Measurements from ENCODE around the gene DCTPP1.
A peak's percentile ranks its signal among the peaks of the same experiment; 100 is the strongest.

The DCTPP1 gene

DNA sequence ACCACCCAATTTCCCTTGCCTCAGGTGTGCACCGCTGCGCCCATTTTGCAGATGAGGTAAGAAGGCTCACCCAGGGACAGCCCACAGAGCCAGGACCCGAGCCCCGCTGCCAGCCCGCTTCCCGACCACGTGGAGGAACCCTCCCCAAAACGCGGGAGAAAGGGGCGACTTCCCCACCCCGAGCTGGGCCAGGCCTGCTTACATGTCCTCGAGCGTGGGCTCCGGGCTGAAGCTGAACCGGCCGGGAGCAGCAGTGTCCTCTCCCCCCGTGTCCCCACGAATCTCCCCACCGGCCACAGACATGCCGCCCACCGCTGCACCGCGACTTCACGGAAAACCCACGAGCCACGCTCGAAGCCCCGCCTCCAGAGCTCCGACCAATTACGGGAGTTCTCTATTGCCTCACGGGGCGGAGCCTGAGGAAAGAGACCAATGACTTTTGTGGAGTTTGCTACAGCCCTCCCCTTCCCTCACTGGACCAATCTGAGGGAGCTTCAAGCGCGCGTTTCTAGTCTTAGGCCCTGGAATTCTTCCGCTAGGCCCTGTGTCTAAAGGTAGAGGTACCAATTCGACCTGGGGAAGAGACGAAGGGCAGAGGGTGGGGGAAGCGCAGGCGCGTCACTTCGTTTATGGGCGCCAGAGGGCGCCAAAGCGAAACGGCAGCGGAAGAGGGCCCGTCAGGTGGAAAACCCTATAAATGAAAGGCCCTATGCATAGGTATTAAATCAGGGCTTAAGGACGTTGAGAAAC is at the start of gene DCTPP1 (continued):
- TF ChIP-seq ZNF768 (tag by site-specific recombination; IDR thresholded peaks at IDR 0.05) (no peak), ZNF521 (tag by site-specific recombination; IDR thresholded peaks at IDR 0.05) (no peak), ZNF248 (tag by site-specific recombination; IDR thresholded peaks at IDR 0.05) (no peak), ZNF214 (tag by site-specific recombination; IDR thresholded peaks at IDR 0.05; ENCODE audit: borderline replicate concordance) (no peak), ZNF23 (tag by site-specific recombination; IDR thresholded peaks at IDR 0.05; ENCODE audit: borderline replicate concordance) (no peak), ZNF133 (tag by site-specific recombination; IDR thresholded peaks at IDR 0.05) (no peak), ZNF274 (IDR thresholded peaks at IDR 0.05; ENCODE audit: low read length) (no peak), ZNF274 (tag by site-specific recombination; IDR thresholded peaks at IDR 0.05; ENCODE audit: borderline replicate concordance) (no peak), TCF7L2 (IDR thresholded peaks at IDR 0.05; ENCODE audit: borderline replicate concordance, low read depth, low read length) (no peak), BCL11B (tag by site-specific recombination; IDR thresholded peaks at IDR 0.05; ENCODE audit: low read depth) (peak; percentile 46; the same call in 1 of the 2 replicates), ZNF473 (tag by site-specific recombination; IDR thresholded peaks at IDR 0.05) (no peak), ZNF658 (tag by site-specific recombination; IDR thresholded peaks at IDR 0.05) (no peak), ZNF677 (tag by site-specific recombination; IDR thresholded peaks at IDR 0.05) (no peak), HOXA7 (CRISPR knock-in tag; IDR thresholded peaks at IDR 0.05; ENCODE audit: borderline replicate concordance) (no peak), ZSCAN23 (tag by site-specific recombination; IDR thresholded peaks at IDR 0.05) (0 out of 2 replicates have a peak, but pooled peaks have one; percentile 27)
- TF ChIP-seq, protein P1, sequence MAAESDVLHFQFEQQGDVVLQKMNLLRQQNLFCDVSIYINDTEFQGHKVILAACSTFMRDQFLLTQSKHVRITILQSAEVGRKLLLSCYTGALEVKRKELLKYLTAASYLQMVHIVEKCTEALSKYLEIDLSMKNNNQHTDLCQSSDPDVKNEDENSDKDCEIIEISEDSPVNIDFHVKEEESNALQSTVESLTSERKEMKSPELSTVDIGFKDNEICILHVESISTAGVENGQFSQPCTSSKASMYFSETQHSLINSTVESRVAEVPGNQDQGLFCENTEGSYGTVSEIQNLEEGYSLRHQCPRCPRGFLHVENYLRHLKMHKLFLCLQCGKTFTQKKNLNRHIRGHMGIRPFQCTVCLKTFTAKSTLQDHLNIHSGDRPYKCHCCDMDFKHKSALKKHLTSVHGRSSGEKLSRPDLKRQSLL (tag by site-specific recombination; IDR thresholded peaks at IDR 0.05) = no peak
- TF ChIP-seq, protein P2, sequence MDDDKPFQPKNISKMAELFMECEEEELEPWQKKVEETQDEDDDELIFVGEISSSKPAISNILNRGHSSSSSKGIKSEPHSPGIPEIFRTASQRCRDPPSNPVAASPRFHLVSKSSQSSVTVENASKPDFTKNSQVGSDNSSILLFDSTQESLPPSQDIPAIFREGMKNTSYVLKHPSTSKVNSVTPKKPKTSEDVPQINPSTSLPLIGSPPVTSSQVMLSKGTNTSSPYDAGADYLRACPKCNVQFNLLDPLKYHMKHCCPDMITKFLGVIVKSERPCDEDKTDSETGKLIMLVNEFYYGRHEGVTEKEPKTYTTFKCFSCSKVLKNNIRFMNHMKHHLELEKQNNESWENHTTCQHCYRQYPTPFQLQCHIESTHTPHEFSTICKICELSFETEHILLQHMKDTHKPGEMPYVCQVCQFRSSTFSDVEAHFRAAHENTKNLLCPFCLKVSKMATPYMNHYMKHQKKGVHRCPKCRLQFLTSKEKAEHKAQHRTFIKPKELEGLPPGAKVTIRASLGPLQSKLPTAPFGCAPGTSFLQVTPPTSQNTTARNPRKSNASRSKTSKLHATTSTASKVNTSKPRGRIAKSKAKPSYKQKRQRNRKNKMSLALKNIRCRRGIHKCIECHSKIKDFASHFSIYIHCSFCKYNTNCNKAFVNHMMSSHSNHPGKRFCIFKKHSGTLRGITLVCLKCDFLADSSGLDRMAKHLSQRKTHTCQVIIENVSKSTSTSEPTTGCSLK (tag by site-specific recombination; IDR thresholded peaks at IDR 0.05) = no peak
- TF ChIP-seq, protein P3, sequence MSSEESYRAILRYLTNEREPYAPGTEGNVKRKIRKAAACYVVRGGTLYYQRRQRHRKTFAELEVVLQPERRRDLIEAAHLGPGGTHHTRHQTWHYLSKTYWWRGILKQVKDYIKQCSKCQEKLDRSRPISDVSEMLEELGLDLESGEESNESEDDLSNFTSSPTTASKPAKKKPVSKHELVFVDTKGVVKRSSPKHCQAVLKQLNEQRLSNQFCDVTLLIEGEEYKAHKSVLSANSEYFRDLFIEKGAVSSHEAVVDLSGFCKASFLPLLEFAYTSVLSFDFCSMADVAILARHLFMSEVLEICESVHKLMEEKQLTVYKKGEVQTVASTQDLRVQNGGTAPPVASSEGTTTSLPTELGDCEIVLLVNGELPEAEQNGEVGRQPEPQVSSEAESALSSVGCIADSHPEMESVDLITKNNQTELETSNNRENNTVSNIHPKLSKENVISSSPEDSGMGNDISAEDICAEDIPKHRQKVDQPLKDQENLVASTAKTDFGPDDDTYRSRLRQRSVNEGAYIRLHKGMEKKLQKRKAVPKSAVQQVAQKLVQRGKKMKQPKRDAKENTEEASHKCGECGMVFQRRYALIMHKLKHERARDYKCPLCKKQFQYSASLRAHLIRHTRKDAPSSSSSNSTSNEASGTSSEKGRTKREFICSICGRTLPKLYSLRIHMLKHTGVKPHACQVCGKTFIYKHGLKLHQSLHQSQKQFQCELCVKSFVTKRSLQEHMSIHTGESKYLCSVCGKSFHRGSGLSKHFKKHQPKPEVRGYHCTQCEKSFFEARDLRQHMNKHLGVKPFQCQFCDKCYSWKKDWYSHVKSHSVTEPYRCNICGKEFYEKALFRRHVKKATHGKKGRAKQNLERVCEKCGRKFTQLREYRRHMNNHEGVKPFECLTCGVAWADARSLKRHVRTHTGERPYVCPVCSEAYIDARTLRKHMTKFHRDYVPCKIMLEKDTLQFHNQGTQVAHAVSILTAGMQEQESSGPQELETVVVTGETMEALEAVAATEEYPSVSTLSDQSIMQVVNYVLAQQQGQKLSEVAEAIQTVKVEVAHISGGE (tag by site-specific recombination; conservative IDR thresholded peaks at IDR 0.05; ENCODE audit: low read depth) = peak; percentile 44; the same call in 1 of the 2 replicates
- TF ChIP-seq, protein P4, sequence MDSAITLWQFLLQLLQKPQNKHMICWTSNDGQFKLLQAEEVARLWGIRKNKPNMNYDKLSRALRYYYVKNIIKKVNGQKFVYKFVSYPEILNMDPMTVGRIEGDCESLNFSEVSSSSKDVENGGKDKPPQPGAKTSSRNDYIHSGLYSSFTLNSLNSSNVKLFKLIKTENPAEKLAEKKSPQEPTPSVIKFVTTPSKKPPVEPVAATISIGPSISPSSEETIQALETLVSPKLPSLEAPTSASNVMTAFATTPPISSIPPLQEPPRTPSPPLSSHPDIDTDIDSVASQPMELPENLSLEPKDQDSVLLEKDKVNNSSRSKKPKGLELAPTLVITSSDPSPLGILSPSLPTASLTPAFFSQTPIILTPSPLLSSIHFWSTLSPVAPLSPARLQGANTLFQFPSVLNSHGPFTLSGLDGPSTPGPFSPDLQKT (IDR thresholded peaks at IDR 0.05; ENCODE audit: borderline replicate concordance, low read depth, low read length) = no peak
- TF ChIP-seq, protein P5, sequence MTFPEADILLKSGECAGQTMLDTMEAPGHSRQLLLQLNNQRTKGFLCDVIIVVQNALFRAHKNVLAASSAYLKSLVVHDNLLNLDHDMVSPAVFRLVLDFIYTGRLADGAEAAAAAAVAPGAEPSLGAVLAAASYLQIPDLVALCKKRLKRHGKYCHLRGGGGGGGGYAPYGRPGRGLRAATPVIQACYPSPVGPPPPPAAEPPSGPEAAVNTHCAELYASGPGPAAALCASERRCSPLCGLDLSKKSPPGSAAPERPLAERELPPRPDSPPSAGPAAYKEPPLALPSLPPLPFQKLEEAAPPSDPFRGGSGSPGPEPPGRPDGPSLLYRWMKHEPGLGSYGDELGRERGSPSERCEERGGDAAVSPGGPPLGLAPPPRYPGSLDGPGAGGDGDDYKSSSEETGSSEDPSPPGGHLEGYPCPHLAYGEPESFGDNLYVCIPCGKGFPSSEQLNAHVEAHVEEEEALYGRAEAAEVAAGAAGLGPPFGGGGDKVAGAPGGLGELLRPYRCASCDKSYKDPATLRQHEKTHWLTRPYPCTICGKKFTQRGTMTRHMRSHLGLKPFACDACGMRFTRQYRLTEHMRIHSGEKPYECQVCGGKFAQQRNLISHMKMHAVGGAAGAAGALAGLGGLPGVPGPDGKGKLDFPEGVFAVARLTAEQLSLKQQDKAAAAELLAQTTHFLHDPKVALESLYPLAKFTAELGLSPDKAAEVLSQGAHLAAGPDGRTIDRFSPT (tag by site-specific recombination; IDR thresholded peaks at IDR 0.05) = no peak
- TF ChIP-seq, protein P6, sequence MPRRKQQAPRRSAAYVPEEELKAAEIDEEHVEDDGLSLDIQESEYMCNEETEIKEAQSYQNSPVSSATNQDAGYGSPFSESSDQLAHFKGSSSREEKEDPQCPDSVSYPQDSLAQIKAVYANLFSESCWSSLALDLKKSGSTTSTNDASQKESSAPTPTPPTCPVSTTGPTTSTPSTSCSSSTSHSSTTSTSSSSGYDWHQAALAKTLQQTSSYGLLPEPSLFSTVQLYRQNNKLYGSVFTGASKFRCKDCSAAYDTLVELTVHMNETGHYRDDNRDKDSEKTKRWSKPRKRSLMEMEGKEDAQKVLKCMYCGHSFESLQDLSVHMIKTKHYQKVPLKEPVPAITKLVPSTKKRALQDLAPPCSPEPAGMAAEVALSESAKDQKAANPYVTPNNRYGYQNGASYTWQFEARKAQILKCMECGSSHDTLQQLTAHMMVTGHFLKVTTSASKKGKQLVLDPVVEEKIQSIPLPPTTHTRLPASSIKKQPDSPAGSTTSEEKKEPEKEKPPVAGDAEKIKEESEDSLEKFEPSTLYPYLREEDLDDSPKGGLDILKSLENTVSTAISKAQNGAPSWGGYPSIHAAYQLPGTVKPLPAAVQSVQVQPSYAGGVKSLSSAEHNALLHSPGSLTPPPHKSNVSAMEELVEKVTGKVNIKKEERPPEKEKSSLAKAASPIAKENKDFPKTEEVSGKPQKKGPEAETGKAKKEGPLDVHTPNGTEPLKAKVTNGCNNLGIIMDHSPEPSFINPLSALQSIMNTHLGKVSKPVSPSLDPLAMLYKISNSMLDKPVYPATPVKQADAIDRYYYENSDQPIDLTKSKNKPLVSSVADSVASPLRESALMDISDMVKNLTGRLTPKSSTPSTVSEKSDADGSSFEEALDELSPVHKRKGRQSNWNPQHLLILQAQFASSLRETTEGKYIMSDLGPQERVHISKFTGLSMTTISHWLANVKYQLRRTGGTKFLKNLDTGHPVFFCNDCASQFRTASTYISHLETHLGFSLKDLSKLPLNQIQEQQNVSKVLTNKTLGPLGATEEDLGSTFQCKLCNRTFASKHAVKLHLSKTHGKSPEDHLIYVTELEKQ (tag by site-specific recombination; IDR thresholded peaks at IDR 0.05; ENCODE audit: borderline replicate concordance) = no peak; the same call in 1 of the 2 replicates
- TF ChIP-seq, protein P7, sequence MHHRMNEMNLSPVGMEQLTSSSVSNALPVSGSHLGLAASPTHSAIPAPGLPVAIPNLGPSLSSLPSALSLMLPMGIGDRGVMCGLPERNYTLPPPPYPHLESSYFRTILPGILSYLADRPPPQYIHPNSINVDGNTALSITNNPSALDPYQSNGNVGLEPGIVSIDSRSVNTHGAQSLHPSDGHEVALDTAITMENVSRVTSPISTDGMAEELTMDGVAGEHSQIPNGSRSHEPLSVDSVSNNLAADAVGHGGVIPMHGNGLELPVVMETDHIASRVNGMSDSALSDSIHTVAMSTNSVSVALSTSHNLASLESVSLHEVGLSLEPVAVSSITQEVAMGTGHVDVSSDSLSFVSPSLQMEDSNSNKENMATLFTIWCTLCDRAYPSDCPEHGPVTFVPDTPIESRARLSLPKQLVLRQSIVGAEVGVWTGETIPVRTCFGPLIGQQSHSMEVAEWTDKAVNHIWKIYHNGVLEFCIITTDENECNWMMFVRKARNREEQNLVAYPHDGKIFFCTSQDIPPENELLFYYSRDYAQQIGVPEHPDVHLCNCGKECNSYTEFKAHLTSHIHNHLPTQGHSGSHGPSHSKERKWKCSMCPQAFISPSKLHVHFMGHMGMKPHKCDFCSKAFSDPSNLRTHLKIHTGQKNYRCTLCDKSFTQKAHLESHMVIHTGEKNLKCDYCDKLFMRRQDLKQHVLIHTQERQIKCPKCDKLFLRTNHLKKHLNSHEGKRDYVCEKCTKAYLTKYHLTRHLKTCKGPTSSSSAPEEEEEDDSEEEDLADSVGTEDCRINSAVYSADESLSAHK (tag by site-specific recombination; IDR thresholded peaks at IDR 0.05) = peak; percentile 22; the same call in 1 of the 2 replicates
